Medulla oblongata (tissue), 1 donor: ENCODE measurements around the gene DTD1.

Experiments
- DNase-seq: peaks from one replicate; pipeline ENCODE4 v3.0.0-alpha.2; 2015; ENCODE audit errors: extremely low spot score

Gene DTD1

GRCh38 chr20:18793625-18794427, 206.0 kb downstream of the DTD1 start:
- peak; percentile 99 for DNase-seq

GRCh38 chr20:18794428-18794787, 206.6 kb downstream of the DTD1 start:
- peak; percentile 19 for DNase-seq

- no peak for DNase-seq
These were observed 207.5 kb downstream of the DTD1 start for GRCh38 chr20:18795366-18795765.

- DNase-seq = no peak
These were observed 208.5 kb downstream of the DTD1 start for GRCh38 chr20:18796282-18796833.

- DNase-seq = no peak
These were observed 213.7 kb downstream of the DTD1 start for GRCh38 chr20:18801516-18801915.

GRCh38 chr20:18802012-18802634, 214.3 kb downstream of the DTD1 start:
- no peak for DNase-seq

- no peak for DNase-seq
These were observed 218.0 kb downstream of the DTD1 start for GRCh38 chr20:18805881-18806280.

GRCh38 chr20:18808712-18809111, 220.9 kb downstream of the DTD1 start:
- DNase-seq = no peak

- no peak for DNase-seq
These were observed 223.3 kb downstream of the DTD1 start for GRCh38 chr20:18811186-18811585.

GRCh38 chr20:18811904-18812303, 224.1 kb downstream of the DTD1 start:
- no peak for DNase-seq

- no peak for DNase-seq
These were observed 225.6 kb downstream of the DTD1 start, which contains the start of gene SCP2D1 for GRCh38 chr20:18813483-18813882. Gene SCP2D1 (plus strand): TSS chr20:18813783. CDS start chr20:18813816, 33 bp downstream.

GRCh38 chr20:18815194-18815942, 227.5 kb downstream of the DTD1 start:
- DNase-seq = no peak
